Raji (cell line): ENCODE data around the gene TMUB1.

Experiments used
- POLR2A ChIP-seq: IDR thresholded peaks from 2 replicates; pipeline ENCODE4 v1.6.1; 2011; ENCODE audit warnings: low read depth, low read length, control low read depth; ENCODE audit not compliant: insufficient read depth

Gene TMUB1

DNA sequence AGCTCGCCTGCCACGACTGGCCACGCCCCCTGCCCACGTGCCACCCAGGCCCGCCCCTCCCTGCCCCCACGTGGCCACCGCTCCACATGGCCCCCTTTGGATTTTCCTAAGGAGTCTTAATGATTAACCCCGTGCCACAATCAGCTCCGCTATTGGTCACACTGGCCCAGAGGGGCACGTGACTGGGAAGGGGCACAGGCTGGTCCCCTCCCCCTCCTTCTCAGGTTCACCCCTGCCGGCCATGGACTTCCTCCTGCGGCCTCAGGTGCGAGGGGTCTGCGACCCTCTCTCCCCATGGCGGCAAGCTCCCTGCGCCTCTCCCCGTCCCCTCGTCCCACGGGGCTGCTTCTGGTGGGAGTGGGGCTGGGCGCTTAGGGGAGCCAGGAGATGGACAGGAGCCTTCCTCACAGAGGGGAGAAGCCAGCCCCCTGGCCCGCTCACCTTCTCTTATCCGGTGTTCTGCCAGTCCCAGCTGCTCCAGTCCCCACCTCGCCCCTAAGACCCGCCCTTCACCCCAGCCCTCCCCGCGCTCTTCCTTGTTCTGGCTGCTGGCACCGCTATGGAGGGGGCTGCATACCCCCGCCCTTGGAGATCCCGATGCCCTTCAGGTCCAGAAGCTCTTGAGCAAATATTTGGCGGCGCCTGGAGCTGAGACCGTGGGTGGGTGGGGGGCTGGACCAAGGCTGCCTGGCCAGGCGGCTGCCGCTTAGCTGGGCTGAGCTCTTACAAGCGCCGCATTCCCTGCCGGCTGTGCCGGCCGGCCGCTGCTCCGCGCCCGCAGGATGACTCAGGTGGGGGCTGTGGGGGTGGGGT is 20.7 kb downstream of the TMUB1 start:
- TF ChIP-seq POLR2A, result no peak

DNA sequence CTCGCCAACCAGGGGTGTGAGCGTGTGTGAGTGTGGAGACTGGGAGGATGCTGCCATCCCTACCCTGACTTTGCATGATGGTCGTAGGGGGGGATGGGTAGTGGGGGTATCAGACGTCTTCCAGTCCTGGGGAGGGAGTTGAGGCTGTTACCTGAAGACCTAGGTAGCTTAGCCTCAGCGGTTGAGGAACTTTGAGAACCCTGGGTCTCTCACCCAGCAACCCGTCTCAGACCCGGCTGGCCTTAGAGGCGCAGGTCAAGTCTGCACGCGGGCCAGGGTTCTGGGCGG is 21.2 kb downstream of the TMUB1 start:
- no peak for TF ChIP-seq POLR2A

DNA sequence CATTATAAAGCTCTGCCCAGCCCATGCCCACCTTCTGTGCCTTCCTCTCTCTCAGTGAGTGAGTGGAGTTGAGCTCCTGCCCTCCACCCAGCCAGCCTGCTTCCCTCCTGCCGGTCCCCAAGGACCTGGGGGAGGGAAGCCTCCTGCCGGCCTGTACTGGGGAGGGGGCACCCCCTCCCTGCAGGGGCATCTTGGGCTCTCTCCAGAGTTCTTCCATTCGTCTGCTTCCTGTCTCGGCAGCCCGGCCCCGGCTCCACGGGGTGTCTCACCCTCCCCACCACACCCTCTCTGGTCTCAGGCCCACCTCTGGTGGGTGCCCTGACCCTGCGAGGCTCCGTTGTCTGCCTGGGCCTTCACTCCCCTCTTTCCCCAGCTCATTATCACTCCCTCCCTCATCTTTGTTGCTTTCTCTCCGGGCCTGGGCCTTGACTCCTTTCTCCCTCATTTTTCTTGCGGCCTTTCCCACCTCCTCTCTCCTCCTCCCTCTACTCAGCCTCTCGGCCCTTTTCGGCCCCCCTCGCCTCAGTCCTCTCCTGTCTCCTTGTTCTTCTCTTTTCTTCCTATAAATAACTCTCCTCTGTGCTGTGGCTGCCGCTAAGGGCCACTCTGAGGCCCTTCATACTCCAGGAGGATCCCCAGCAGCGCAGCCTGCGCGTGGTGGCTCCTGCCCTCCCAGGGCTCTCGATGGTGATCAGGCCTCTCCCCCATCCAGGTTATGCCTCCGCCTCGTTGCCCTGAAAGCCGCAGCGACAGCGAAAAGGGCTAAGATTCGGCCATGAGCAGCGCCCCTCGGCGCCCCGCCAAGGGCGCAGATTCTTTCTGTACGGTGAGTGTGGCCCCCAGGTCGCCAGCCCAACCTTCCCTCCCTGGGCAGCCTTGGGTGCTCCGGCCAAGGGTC is 21.8 kb downstream of the TMUB1 start:
- TF ChIP-seq POLR2A, result no peak

GRCh38 chr7:151060416-151061212 is 22.7 kb downstream of the TMUB1 start:
- no peak for TF ChIP-seq POLR2A

DNA sequence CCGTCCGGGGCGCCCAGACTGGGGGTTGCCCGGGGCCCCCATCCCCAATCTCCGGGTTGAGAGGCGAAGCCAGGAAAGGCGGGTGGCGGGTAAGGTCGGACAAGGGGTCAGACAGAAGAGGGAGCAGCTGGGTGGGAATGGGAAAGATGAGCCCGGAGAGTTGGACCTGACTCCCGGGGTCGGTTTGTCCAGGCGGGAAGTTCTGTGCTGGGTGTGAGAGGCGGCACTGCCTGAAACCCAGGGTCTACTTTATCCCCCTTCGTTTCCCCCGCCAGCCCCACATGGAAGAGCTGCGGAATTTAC is 23.2 kb downstream of the TMUB1 start:
- TF ChIP-seq POLR2A, result no peak

DNA sequence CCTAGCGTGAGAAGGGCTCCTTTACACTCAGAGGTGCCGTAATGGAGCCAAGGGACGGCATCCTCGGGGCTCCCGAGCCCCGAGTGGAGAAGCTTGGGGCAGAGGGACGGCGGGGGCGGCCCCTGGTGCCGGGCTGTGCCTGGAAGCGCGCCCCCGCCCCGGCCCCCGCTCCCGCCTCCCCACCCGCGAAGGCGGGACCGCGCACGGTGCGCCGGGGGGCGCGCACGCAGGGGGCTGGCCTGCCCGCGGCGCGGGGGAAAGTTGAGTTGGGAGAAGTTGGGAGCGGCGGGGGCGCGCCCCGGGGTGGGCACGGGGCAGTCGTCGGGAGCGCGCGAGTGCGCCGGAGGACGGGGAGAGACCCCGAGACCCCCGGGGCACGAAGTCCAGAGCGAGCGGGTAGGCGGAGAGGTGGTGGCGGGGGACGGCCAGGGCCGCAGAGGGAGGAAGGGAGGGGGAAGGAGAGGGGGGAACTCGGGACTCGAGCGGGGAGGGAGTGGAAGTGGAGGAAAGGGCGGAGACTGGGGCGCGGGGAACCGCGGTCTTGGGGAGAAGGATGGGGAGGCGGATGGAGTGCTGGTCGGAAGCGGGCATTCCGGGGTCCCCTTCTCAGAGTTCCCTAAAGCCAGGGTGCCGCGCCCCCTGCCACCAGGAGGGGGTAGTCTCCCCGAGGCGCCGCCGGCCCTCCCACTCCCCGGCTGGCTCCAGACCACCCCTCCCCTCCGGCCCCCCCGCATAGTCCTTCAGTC is 23.8 kb downstream of the TMUB1 start, which contains the start of gene SLC4A2:
Gene SLC4A2, plus strand, starts transcription at position 223 of the 746 bp plus-strand sequence. CDS start 2,399 bp downstream, outside the sequence.
- TF ChIP-seq POLR2A, result peak; percentile 54

GRCh38 chr7:151058781-151059366 is 24.4 kb downstream of the TMUB1 start:
- TF ChIP-seq POLR2A, result no peak

DNA sequence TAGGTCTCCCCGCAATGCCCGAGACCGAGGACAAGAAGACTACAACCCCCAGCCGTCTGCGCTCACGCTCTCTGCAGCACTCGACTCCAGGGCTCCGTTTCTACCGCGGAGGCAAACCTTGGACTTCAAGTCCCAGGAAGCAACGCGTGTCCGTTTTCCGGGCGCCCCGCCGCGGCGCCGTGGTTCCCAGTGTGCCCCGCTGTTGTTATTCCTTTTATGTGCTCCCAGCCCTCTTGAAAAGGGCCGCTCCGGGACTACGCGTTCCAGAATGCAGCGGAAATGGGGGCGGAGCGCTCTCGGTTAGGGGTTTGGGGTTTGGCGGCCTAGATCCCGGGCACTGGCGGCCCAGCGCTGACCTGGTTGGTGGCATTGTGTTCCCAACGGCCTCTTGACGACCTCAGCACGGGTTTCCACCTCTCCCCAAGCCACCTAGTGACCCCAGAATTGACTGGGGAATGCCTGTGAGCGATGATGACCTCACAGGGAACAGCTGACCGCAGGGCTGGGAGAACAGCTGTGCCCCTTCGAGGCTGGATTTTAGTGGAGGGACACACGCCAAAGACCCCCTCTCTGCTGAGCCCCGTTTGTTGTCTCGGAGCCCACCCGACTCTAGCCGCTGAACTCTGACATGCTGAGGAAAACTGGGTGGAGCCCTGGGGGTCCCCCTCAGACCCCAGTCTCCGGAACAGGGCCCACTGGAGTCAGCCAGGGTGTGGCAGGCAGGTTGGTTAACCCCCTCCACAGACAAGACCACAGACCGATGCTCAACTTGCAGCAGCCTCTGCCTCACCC is 25.1 kb downstream of the TMUB1 start:
- TF ChIP-seq POLR2A, result peak; percentile 82

DNA sequence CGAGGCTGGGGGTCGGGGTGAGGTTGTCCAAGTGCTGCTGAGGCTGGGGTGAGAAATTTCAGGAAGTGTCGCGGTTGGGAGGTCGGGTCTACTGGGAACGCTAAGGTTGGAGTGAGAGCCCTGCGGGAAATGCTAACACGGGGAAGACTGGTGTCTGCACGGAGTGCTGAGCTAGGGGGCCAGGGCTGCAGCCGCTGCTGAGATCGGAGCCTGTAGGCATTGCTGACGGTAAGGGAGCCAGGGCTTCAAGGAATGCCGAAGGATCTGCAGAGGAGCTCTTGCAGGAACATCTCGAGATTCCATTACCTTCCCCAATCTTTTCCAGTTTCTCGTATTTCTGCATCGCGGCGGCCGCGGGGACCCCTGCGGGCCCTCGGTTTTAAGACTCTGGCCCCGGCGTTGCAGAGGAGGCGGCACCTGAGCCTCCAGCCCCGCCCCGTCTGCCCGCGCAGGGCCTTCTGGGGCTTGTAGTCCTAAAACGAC is 25.7 kb downstream of the TMUB1 start, which contains the start of gene CDK5:
Gene CDK5, minus strand, starts transcription at position 392 of the 483 bp plus-strand sequence. Its CDS starts 49 bp downstream, at position 343.
- no peak for TF ChIP-seq POLR2A

DNA sequence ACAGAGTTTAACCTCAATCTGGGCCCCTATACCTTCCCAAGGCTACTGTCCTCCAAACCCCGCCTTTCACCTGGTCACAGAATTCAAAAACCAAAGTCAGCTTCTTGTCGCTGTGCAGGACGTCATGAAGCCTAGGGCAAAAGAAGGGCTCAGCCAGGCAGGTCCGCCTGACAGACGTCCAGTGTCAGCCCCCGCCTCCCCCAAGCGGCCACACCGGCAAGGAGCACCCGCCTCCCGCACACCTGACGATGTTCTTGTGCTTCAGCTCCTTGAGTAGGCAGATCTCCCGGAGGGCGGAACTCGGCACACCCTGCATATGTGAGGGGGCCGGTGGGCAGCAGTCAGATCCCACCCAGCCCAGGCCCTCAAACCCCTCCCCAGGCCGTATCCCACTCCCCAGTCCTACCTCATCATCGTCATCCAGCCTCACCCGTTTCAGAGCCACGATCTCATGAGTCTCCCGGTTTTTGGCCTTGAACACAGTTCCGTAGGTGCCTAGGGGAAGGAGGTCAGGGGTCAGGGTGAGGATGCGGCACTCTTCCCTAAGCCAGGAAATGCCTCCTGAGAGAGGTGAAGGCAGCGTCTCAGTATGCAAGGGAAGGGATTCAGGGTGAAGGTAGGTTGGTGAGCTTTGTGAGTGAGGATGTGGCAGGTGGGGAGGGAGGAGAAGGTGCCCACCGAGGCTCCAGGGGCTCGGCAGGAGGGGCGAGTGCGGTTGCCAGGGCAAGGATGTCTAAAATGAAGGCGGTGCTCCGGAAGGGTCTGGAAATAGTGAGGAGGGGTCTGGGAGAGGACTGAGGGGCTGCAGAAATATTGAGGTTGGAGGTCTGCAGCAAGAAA is 26.4 kb downstream of the TMUB1 start:
- no peak for TF ChIP-seq POLR2A

GRCh38 chr7:151056283-151056665 is 27.0 kb downstream of the TMUB1 start:
- TF ChIP-seq POLR2A, result no peak

- TF ChIP-seq POLR2A, result no peak
These were observed 29.5 kb downstream of the TMUB1 start for GRCh38 chr7:151053751-151054150.

DNA sequence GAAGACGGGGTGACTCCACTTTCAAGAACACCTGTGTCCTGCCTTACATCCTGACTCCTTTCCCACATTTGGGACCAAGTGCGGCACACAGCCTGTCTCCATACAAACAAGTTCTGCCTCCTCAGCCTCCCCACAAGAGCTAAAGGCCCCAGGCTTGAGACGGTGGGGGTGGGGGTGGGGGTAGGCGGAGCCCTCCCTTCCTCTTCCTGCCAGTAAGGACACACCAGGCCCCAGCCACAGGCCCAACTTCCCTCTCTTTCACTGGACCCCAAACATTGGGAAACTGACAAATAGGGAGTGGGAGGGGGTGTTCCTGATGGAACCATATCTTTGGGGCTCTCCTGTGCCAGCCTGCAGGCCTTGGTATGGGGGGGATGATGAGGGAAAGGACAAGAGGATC is 30.2 kb downstream of the TMUB1 start:
- no peak for TF ChIP-seq POLR2A

DNA sequence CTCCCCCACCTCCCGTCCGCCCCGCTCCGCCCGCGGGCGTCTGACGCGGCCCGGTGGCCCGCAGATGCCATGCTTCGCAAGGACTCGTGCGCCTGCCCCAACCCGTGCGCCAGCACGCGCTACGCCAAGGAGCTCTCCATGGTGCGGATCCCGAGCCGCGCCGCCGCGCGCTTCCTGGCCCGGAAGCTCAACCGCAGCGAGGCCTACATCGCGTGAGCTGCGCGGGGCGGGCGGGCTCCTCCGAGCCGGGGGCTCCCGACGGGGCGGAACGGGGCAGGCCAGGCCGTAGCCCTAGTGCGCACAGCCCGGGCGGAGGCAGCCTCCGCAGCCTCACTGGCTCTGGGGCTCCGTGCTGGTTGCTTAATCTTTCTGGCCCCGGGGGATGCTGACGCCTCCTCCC is 32.2 kb downstream of the TMUB1 start:
- TF ChIP-seq POLR2A, result no peak
